Measurements from ENCODE around the gene ZNF302.
A peak's percentile ranks its signal among the peaks of the same experiment; 100 is the strongest.
"Not testable (repeated sequence)": the region's sequence is repeated elsewhere in the genome, so short reads cannot be mapped to it uniquely, and the experiment has no call there.

ZNF302 gene

GRCh38 chr19:34673590-34673989 lies 3.9 kb upstream of the ZNF302 start:
- DNase-seq = no peak

DNA sequence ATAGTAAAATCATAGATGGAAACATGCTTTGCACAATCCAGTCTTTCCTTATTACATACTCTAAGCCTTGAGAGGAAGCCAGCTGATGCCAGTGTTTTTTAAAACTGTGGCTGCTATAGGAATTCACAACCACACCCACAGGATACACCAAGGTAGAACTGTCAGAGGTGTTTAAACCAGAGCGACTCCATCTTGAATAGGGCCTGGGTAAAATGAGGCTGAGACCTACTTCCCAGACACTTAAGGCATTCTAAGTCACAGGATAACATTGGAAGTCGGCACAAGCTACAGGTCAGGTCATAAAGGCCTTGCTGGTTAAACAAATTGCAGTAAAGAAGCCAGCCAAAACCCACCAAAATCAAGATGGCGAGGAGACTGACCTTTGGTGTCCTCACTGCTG lies 2.2 kb upstream of the ZNF302 start:
- no peak for DNase-seq

DNA sequence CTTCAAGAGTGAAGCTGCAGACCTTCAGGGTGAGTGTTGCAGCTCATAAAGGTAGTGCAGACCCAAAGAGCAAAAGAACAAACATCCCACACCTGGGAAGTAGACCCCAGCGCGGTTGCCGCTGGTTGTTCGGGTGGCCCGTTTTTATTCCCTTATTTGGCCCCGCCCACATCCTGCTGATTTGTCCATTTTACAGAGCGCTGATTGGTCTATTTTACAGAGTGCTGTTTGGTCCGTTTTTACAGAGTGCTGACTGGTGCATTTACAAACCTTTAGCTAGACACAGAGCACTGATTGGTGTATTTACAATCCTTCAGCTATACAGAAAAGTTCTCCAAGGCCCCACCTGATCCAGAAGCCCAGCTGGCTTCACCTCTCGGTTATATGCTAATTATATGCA lies 1.6 kb upstream of the ZNF302 start:
- DNase-seq = no peak

DNA sequence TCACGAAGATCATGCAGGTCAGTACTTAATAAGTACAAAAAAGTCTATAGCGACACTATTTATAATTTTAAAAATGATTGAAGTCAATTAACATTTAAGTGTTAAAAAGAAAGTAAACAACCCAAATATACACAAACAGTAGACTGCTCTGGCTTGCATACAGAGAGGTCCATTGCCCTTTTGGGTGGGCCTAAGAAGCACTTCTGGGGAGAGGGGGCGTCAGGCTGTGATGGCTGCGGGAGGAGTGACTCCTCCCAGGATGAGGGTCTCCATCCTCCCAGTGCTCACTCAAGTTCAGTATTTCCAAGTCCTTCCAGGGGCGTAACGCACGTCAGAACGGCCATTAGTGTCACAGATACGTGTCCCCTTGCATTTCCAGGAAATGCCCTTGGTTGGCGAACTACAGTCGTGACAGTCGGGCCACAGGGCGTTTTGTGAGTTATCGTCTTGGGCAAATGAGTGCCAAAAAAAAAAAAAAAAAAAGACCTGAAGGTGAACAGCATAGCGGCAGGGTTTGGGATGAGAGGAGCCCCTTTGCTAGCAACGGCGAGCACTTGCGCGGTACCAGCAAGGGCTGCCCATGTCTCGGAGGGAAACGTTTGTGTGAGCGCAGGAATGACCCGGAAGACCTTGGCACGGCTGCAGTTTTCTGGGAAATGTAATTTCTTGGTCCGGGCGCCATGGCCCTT lies 637 bp upstream of the ZNF302 start, which contains the start of gene SCGB2B2:
SCGB2B2 (minus strand) TSS at position 463 of the 689 bp plus-strand sequence. CDS start 82,596 bp downstream, outside the sequence.
- peak; percentile 86 to 88 for DNase-seq

DNA sequence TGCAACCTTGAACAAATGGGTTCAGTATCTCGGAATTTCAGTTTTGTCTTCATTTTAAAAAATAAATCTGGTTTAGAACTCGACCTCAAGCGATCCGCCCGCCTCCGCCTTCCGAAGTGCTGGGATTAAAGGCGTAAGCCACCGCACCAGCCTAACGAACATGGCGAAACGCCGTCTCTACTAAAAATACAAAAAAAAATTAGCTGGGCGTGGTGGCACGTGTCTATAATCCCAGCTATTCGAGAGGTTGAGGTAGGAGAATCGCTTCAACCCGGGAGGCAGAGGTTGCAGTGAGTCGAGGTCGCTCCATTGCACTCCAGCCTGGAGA lies 571 bp downstream of the ZNF302 start:
- no peak for DNase-seq

GRCh38 chr19:34678421-34678820 lies 943 bp downstream of the ZNF302 start:
- no peak for DNase-seq

DNA sequence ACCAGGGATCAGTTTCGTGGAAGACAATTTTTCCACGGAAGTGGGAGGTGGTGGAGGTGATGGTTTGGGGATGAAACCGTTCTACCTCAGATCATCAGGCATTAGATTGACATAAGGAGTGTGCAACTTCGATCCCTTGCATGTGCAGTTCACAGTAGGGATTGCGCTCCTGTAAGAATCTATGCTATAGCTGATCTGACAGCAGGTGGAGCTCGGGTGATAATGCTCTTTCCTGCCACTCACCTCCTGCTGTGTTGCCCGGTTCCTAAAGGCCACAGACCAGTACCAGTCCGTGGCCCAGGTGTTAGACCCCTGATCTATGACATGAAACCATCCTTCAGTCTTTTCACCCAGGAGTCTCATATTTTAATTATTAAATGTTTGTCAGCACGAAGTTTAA lies 4.0 kb downstream of the ZNF302 start:
- DNase-seq = no peak

DNA sequence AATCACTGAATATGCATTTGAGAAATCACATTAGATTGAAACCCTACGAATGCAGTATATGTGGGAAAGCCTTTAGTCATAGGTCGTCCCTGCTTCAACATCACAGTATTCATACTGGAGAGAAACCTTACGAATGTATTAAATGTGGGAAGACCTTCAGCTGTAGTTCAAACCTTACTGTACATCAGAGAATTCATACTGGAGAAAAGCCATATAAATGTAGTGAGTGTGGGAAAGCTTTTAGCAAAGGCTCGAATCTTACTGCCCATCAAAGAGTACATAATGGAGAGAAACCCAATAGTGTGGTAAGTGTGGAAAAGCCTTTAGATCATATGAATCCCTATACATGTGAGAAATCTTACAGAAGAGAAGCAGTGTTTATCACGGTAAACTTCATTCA lies 7.8 kb downstream of the ZNF302 start:
- not testable (repeated sequence) for DNase-seq

- no peak for DNase-seq
Observed at GRCh38 chr19:34686455-34686854, 9.0 kb downstream of the ZNF302 start.

- DNase-seq = no peak
Observed at GRCh38 chr19:34687348-34687747, 9.9 kb downstream of the ZNF302 start.

- no peak for DNase-seq
Observed at GRCh38 chr19:34688592-34688991, 11.1 kb downstream of the ZNF302 start.

GRCh38 chr19:34690372-34690771 lies 12.9 kb downstream of the ZNF302 start:
- DNase-seq = no peak

DNA sequence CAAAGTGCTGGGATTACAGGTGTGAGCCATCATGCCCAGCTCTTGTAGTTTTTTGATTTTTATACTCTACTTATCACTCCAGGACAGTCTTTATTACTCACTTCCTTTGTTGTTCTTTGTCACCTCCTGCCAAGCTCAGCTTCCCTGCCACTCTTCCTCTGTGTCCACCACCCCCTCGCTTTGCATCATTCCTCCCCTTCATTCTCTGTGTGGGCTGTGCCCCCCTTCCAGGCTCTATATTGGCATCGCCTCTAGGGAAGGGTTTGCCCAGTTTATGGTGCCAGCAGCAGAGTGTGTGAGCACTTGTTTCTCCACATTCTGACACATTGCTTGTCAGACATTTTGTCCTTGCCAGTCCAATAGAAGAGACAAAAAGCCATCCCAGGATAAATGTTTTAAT lies 15.1 kb downstream of the ZNF302 start:
- DNase-seq = no peak

GRCh38 chr19:34707661-34708060 lies 30.2 kb downstream of the ZNF302 start:
- peak; percentile 30 to 52 for DNase-seq

GRCh38 chr19:34711890-34712289 lies 34.4 kb downstream of the ZNF302 start:
- no peak for DNase-seq

GRCh38 chr19:34712395-34713261 lies 35.1 kb downstream of the ZNF302 start:
- peak; percentile 66 to 81 for DNase-seq

GRCh38 chr19:34713262-34713637 lies 35.8 kb downstream of the ZNF302 start:
- DNase-seq = no peak

GRCh38 chr19:34715357-34715756 lies 37.9 kb downstream of the ZNF302 start:
- no peak for DNase-seq

GRCh38 chr19:34722353-34722752 lies 44.9 kb downstream of the ZNF302 start:
- no peak for DNase-seq

GRCh38 chr19:34725400-34725799 lies 47.9 kb downstream of the ZNF302 start:
- DNase-seq = no peak

DNA sequence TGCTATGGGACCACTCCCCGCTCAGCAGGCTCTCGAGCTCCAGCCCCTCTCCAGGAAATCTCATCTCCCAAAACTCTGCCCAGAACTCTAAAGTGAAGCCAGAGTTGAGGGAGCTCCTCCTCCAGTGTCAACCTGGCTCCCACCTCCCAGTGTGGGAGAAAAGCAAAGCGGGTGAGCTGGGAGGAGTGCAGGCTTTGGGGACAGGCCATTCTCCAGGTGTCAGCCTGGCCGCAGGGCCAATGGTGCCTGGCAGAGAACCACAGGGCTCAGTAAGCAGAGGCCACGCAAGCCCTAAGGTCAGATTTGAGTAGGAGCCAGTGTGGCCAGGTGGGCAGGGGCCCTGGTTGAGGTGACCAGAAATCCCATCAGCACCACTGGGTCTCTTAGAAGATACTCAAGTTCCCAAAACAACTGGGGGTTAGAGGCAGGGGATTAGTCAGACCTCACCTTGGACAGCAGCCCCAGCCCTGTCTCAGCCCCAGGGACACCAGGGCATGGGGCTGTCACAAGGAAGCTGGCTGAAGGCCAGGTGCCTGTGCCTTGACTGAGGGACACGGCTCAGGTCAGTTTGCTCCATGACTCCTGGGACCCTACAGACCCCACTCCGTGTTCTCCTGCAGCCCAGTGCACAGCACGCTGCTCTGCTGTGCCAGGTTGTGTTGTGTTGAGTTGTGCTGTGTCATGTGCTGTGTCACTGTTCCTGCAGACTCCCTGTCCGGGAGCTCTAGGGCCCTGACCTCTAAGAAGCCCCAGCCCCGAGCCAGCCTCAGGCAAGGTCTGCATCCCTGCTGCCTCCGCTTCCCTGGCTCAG lies 53.7 kb downstream of the ZNF302 start:
- no peak for DNase-seq

- DNase-seq = no peak
Observed at GRCh38 chr19:34731964-34732363, 54.5 kb downstream of the ZNF302 start.

DNA sequence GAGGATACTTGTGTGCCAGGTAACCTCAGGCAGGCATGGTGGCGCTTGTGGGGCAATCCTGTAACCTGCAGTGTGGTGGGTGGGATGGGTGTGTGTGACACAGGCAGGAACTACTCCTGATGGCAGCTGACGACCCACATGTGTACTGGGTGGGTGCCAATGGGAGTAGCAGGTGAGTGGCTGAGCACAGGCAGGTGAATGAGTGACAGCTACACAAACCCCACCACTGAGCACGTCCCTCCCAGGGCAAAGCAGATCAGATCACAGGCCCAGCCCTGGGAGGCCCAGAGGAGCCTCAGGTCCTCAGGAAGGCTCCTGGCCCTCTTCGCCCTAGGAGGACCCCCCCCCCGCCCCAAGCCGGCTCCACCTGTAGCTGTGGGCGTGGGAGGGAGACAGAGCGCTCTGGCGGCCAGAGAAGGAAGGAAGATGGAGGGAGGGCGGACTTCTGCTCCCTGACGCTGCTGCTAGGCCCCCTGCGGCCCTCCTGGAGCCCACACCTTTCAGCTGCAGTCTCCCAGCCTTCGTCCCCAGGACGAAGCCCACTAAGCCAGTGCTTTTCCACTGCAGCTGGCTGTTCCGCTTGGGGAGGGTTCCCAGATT lies 55.2 kb downstream of the ZNF302 start:
- DNase-seq = peak; percentile 2 to 19

Measured in SHP77 (cell line).